SK-N-MC (cell line): ENCODE data around the gene PLA2G2F.

ENCODE experiments used
- EZH2 ChIP-seq: fragments of 200-600 bp; sonication (generic); IDR thresholded peaks from one replicate; pipeline ENCODE4 v1.6.1; 2017; ENCODE audit warnings: antibody characterized with exemption
- POLR2AphosphoS5 ChIP-seq: IDR thresholded peaks from 2 replicates; pipeline ENCODE4 v1.6.1; 2012; ENCODE audit warnings: mild to moderate bottlenecking, low read depth, low read length, borderline replicate concordance

DNA sequence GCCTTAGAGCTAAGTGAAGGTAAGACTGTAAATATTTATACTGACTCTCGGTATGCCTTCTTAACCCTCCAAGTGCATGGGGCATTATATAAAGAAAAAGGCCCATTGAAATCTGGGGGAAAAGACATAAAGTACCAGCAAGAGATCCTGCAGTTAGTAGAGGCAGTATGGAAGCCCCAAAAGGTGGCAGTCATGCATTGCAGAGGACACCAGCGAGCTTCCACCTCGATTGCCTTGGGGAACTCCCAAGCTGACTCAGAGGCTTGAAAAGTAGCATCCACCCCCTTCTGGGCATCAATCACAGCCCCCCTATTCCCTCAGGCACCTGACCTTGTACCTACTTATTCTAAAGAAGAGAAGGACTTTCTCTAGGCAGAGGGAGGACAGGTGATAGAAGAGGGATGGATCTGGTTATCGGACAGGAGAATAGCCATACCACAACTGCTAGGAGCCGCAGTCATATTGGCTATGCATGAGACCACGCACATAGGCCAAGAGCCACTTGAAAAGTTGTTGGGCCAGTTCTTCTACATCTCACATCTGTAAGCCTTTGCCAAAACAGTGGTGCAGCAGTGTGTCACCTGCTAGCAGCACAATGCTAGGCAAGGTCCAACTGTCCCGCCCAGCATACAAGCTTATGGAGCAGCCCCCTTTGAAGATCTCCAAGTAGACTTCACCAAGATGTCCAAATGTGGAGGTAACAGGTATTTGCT is 19.4 kb downstream of the PLA2G2F start:
- TF ChIP-seq EZH2 (no peak), POLR2AphosphoS5 (no peak)
